Measurements from ENCODE around the gene SCN11A. TPM values are rescaled to one million over a fixed set of nuclear protein-coding genes. Genes with fewer than 3 reads are reported as not detected.

The SCN11A gene
- total and polyA plus RNA-seq, 9 of the 15 experiments (the other 6 are each of a cell fraction or from before 2014, with no cell fraction given): 0.01 to 0.05 (median 0.04) TPM; not detected in 6

GRCh38 chr3:39051649-39052561 is at the start of gene SCN11A, which contains the start of gene WDR48 (continued):
- TF ChIP-seq, protein P1, sequence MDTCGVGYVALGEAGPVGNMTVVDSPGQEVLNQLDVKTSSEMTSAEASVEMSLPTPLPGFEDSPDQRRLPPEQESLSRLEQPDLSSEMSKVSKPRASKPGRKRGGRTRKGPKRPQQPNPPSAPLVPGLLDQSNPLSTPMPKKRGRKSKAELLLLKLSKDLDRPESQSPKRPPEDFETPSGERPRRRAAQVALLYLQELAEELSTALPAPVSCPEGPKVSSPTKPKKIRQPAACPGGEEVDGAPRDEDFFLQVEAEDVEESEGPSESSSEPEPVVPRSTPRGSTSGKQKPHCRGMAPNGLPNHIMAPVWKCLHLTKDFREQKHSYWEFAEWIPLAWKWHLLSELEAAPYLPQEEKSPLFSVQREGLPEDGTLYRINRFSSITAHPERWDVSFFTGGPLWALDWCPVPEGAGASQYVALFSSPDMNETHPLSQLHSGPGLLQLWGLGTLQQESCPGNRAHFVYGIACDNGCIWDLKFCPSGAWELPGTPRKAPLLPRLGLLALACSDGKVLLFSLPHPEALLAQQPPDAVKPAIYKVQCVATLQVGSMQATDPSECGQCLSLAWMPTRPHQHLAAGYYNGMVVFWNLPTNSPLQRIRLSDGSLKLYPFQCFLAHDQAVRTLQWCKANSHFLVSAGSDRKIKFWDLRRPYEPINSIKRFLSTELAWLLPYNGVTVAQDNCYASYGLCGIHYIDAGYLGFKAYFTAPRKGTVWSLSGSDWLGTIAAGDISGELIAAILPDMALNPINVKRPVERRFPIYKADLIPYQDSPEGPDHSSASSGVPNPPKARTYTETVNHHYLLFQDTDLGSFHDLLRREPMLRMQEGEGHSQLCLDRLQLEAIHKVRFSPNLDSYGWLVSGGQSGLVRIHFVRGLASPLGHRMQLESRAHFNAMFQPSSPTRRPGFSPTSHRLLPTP (IDR thresholded peaks at IDR 0.05; ENCODE audit: borderline replicate concordance, extremely low read depth, insufficient read length): no peak
- TF ChIP-seq ZNF696 (CRISPR knock-in tag; conservative IDR thresholded peaks at IDR 0.05): no peak
- TF ChIP-seq, protein P2, sequence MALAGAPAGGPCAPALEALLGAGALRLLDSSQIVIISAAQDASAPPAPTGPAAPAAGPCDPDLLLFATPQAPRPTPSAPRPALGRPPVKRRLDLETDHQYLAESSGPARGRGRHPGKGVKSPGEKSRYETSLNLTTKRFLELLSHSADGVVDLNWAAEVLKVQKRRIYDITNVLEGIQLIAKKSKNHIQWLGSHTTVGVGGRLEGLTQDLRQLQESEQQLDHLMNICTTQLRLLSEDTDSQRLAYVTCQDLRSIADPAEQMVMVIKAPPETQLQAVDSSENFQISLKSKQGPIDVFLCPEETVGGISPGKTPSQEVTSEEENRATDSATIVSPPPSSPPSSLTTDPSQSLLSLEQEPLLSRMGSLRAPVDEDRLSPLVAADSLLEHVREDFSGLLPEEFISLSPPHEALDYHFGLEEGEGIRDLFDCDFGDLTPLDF (CRISPR knock-in tag; IDR thresholded peaks at IDR 0.05): 0 out of 2 replicates have a peak, but pooled peaks have one; percentile 12
- no peak for TF ChIP-seq ILK (tag; IDR thresholded peaks at IDR 0.05; ENCODE audit: borderline replicate concordance, low read depth)
- peak; percentile 77 for TF ChIP-seq NR2C1 (IDR thresholded peaks at IDR 0.05)
- peak; percentile 89 for TF ChIP-seq NR2C1 (tag; IDR thresholded peaks at IDR 0.05)
- TF ChIP-seq CHD1 (IDR thresholded peaks at IDR 0.05; ENCODE audit: low read length): peak; percentile 45
- peak; percentile 40 for TF ChIP-seq MEIS2 (IDR thresholded peaks at IDR 0.05; ENCODE audit: partially characterized antibody)
- TF ChIP-seq ZBTB34 (CRISPR knock-in tag; IDR thresholded peaks at IDR 0.05): no peak
- no peak for TF ChIP-seq SMARCB1 (IDR thresholded peaks at IDR 0.05; ENCODE audit: insufficient read length, low read depth)
- TF ChIP-seq, protein P3, sequence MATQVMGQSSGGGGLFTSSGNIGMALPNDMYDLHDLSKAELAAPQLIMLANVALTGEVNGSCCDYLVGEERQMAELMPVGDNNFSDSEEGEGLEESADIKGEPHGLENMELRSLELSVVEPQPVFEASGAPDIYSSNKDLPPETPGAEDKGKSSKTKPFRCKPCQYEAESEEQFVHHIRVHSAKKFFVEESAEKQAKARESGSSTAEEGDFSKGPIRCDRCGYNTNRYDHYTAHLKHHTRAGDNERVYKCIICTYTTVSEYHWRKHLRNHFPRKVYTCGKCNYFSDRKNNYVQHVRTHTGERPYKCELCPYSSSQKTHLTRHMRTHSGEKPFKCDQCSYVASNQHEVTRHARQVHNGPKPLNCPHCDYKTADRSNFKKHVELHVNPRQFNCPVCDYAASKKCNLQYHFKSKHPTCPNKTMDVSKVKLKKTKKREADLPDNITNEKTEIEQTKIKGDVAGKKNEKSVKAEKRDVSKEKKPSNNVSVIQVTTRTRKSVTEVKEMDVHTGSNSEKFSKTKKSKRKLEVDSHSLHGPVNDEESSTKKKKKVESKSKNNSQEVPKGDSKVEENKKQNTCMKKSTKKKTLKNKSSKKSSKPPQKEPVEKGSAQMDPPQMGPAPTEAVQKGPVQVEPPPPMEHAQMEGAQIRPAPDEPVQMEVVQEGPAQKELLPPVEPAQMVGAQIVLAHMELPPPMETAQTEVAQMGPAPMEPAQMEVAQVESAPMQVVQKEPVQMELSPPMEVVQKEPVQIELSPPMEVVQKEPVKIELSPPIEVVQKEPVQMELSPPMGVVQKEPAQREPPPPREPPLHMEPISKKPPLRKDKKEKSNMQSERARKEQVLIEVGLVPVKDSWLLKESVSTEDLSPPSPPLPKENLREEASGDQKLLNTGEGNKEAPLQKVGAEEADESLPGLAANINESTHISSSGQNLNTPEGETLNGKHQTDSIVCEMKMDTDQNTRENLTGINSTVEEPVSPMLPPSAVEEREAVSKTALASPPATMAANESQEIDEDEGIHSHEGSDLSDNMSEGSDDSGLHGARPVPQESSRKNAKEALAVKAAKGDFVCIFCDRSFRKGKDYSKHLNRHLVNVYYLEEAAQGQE (IDR thresholded peaks at IDR 0.05; ENCODE audit: borderline replicate concordance): no peak
- TF ChIP-seq, protein P3 (CRISPR knock-in tag; IDR thresholded peaks at IDR 0.05; ENCODE audit: low read depth): no peak
- peak; percentile 91 for TF ChIP-seq MTA3 (IDR thresholded peaks at IDR 0.05; ENCODE audit: borderline replicate concordance)
